Middle frontal gyrus (tissue), 1 donor: ENCODE results near the gene TPSD1.
"Not testable (repeated sequence)": the region's sequence is repeated elsewhere in the genome, so short reads cannot be mapped to it uniquely, and the experiment has no call there.

ENCODE experiments used
- DNase-seq: peaks from one replicate; pipeline ENCODE4 v3.0.0-alpha.2; 2015; ENCODE audit warnings: low spot score; ENCODE audit errors: extremely low spot score

TPSD1 gene

GRCh38 chr16:1262846-1263221 is 7.0 kb downstream of the TPSD1 start:
- DNase-seq: no peak

- DNase-seq: no peak
These were observed 7.9 kb downstream of the TPSD1 start for GRCh38 chr16:1263591-1264344.

GRCh38 chr16:1264345-1265089 is 8.6 kb downstream of the TPSD1 start:
- no peak for DNase-seq

- DNase-seq: no peak
These were observed 9.3 kb downstream of the TPSD1 start for GRCh38 chr16:1265090-1265630.

- DNase-seq: no peak
These were observed 10.0 kb downstream of the TPSD1 start for GRCh38 chr16:1265826-1266225.

- not testable (repeated sequence) for DNase-seq
These were observed 13.5 kb downstream of the TPSD1 start for GRCh38 chr16:1269418-1269817.

GRCh38 chr16:1271380-1271723 is 15.5 kb downstream of the TPSD1 start:
- DNase-seq: no peak

- DNase-seq: not testable (repeated sequence)
These were observed 16.0 kb downstream of the TPSD1 start for GRCh38 chr16:1271724-1272413.

GRCh38 chr16:1272453-1273198 is 16.8 kb downstream of the TPSD1 start:
- DNase-seq: no peak

- no peak for DNase-seq
These were observed 17.9 kb downstream of the TPSD1 start for GRCh38 chr16:1273816-1274215.

GRCh38 chr16:1274767-1275166 is 18.9 kb downstream of the TPSD1 start:
- no peak for DNase-seq

- DNase-seq: no peak
These were observed 20.1 kb downstream of the TPSD1 start for GRCh38 chr16:1275791-1276579.

GRCh38 chr16:1276580-1276878 is 20.7 kb downstream of the TPSD1 start:
- DNase-seq: no peak

- no peak for DNase-seq
These were observed 21.3 kb downstream of the TPSD1 start for GRCh38 chr16:1277151-1277598.

GRCh38 chr16:1277617-1278282 is 21.9 kb downstream of the TPSD1 start:
- no peak for DNase-seq

- DNase-seq: no peak
These were observed 22.6 kb downstream of the TPSD1 start for GRCh38 chr16:1278477-1278876.

- DNase-seq: no peak
These were observed 23.4 kb downstream of the TPSD1 start for GRCh38 chr16:1279081-1279944.

GRCh38 chr16:1279945-1280589 is 24.2 kb downstream of the TPSD1 start:
- no peak for DNase-seq

GRCh38 chr16:1280783-1281182 is 24.9 kb downstream of the TPSD1 start:
- DNase-seq: no peak
